DMS 273 treated with DMSO at 0.1 percent for 48 hours (cell line): ENCODE measurements around the gene TPCN2.

Experiments used
- DNase-seq: peaks from one replicate; lab custom pipeline; 2025; lab: John Stamatoyannopoulos, UW

TPCN2 gene

GRCh38 chr11:69167130-69167915 lies 118.6 kb downstream of the TPCN2 start:
- no peak for DNase-seq

GRCh38 chr11:69167916-69168691 lies 119.4 kb downstream of the TPCN2 start:
- DNase-seq = no peak

- no peak for DNase-seq
Observed at GRCh38 chr11:69169479-69169878, 120.7 kb downstream of the TPCN2 start.

GRCh38 chr11:69170704-69171103 lies 122.0 kb downstream of the TPCN2 start:
- no peak for DNase-seq

GRCh38 chr11:69171476-69172240 lies 122.9 kb downstream of the TPCN2 start:
- DNase-seq = no peak

- DNase-seq = no peak
Observed at GRCh38 chr11:69172674-69173073, 123.9 kb downstream of the TPCN2 start.

- no peak for DNase-seq
Observed at GRCh38 chr11:69173331-69173730, 124.6 kb downstream of the TPCN2 start.

- no peak for DNase-seq
Observed at GRCh38 chr11:69173925-69174581, 125.3 kb downstream of the TPCN2 start.

GRCh38 chr11:69174841-69175240 lies 126.1 kb downstream of the TPCN2 start:
- no peak for DNase-seq

- no peak for DNase-seq
Observed at GRCh38 chr11:69178819-69179482, 130.2 kb downstream of the TPCN2 start.

- DNase-seq = no peak
Observed at GRCh38 chr11:69180226-69180625, 131.5 kb downstream of the TPCN2 start.

- no peak for DNase-seq
Observed at GRCh38 chr11:69180726-69181125, 132.0 kb downstream of the TPCN2 start.

- no peak for DNase-seq
Observed at GRCh38 chr11:69183613-69184012, 134.9 kb downstream of the TPCN2 start.
